Brain microvascular endothelial cell (primary cell): ENCODE results near the gene COPS7A.
A peak's percentile ranks its signal among the peaks of the same experiment; 100 is the strongest.
"Not testable (repeated sequence)": the region's sequence is repeated elsewhere in the genome, so short reads cannot be mapped to it uniquely, and the experiment has no call there.

Experiments
- DNase-seq: peaks from one replicate; pipeline ENCODE4 v3.0.0-alpha.2; 2020
- H3K27ac ChIP-seq: fragments of 250-450 bp; sonication (Bioruptor Pico); 2 replicates; pipeline ENCODE4 v1.5.1; 2020; ENCODE audit warnings: mild to moderate bottlenecking, moderate library complexity
- H3K27me3 ChIP-seq: fragments of 250-450 bp; sonication (Bioruptor Pico); replicated peaks from 2 replicates; pipeline ENCODE4 v1.5.1; 2020; ENCODE audit warnings: mild to moderate bottlenecking
- H3K36me3 ChIP-seq: fragments of 250-450 bp; sonication (Bioruptor Pico); replicated peaks from 2 replicates; pipeline ENCODE4 v1.5.1; 2020; ENCODE audit warnings: mild to moderate bottlenecking
- H3K4me3 ChIP-seq: 2 replicates; pipeline ENCODE4 v1.5.1; 2011; ENCODE audit warnings: low read depth, mild to moderate bottlenecking, control low read depth, low read length, moderate library complexity
- in situ Hi-C: cut with HindIII; loops from 2 replicates; pipeline ENCODE4 v1.10.0; 2017; ENCODE audit warnings: low sequenced_read_pairs, low pct_ligation_motif_present
- TF ChIP-seq, protein P1 (sequence below): IDR thresholded peaks from 2 replicates; pipeline ENCODE4 v1.5.1; 2011; ENCODE audit warnings: low read depth, mild to moderate bottlenecking, moderate library complexity, low read length, control low read depth, inconsistent platforms; ENCODE audit errors: missing control alignments

COPS7A gene

DNA sequence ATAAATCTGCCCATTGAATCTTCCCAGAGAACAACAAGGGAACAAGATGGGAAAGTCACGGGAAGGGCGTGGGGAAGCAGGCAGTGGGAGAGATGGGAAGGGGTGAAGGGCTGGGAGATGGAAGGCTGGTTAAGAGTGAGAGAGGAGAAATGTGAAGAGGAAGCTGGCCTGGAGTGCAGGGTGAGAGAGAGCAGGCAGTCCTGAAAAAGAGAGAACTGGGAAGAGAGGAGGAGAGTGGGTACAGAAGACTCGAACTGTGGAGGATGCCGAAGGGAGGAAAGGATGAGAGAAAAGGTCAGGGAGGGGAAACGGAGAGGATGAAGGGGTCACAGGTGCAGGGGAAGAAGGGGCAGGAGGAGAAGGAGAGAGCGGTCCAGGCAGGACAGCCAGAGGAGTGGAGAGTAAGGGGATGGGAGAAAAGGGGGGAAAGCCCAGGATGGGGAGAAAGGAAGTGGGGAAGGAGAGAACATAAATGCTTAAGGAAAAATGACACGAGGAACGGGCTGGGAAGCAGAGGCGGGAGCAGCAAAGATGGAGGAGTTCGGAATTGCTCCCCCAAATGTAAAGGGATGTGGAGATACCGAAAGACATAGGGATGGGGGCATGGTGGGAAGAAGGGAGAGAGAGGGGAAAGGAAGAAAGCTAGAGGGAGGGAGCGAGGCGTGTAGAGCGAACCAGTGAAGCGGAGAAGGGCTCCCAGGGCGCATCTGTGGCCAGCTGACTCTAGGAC, 24.4 kb upstream of the COPS7A start:
- TF ChIP-seq, protein P1, sequence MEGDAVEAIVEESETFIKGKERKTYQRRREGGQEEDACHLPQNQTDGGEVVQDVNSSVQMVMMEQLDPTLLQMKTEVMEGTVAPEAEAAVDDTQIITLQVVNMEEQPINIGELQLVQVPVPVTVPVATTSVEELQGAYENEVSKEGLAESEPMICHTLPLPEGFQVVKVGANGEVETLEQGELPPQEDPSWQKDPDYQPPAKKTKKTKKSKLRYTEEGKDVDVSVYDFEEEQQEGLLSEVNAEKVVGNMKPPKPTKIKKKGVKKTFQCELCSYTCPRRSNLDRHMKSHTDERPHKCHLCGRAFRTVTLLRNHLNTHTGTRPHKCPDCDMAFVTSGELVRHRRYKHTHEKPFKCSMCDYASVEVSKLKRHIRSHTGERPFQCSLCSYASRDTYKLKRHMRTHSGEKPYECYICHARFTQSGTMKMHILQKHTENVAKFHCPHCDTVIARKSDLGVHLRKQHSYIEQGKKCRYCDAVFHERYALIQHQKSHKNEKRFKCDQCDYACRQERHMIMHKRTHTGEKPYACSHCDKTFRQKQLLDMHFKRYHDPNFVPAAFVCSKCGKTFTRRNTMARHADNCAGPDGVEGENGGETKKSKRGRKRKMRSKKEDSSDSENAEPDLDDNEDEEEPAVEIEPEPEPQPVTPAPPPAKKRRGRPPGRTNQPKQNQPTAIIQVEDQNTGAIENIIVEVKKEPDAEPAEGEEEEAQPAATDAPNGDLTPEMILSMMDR, result no peak
- in situ Hi-C loops, result no loop called here
- H3K4me3 ChIP-seq, result peak overlapping the region; percentile 55
- no peaks in the 10 kb centered on the region for H3K36me3 ChIP-seq
- H3K27me3 ChIP-seq, result peaks cover 28% of the 10 kb centered on the region
- no peak overlapping the region for H3K27ac ChIP-seq
- no peak for DNase-seq

DNA sequence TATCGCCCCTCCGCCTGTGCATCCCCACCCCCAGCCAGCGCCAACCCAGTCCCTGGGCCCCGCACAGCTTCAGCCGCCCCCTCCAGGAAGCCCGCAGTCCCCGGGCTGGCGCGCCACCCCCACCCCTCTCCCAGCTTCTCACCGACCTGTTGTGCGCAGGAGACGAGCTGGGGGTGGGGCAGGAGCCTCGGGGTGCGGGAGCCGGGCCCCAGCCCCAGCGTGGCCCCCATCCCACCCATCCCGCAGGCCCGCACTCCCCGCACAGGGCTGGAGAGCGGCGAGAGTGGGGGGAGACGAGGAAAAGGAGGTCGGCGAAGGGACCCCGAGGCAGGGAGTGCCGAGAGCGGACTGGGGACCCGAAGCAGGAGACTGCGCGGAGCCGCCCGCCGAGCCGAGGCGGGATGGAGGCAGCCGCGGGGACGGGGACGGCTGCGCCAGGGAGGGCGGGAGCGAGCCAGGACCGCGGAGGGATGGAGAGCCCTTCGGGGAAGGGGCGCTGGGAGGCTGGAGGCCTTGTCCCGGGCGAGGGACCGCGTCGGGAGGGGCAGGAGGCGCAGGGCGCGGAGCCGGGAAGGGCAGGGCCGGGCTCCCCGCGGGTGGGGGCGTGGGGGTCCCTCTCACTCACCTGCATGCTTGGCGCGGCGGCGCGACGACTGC, 23.7 kb upstream of the COPS7A start:
- DNase-seq, result no peak
- Histone ChIP-seq H3K27me3 (peaks cover 28% of the 10 kb centered on the region), H3K36me3 (no peaks in the 10 kb centered on the region), H3K4me3 (peak overlapping the region; percentile 55), H3K27ac (no peak overlapping the region)
- in situ Hi-C loops, result no loop called here
- TF ChIP-seq, protein P1, result no peak

DNA sequence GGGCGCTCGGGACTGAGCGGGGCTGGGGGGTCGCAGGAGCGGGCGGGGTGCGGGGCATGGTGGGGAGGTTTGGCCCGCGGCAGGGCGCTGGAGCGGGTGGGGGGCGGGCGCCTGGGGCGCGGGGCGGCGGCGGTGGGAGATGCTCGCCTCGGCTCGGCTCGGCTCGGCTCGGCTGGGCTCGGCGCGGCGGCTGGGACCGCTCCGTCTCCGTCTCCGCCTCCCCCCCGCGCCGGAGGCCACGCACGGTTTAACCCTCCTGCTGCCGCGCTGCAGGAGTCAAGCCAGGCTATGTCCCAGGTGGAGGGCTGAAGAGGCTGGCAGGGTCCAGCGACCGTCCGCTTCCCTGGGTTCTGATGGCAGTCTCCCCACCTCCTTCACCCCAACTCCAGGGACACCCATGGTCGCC, 23.2 kb upstream of the COPS7A start, which contains the start of gene PIANP:
PIANP (minus strand) TSS at position 170 of the 406 bp plus-strand sequence. CDS start 2,754 bp downstream, outside the sequence.
- Histone ChIP-seq H3K4me3 (peak within 1 kb of the TSS; percentile 55), H3K36me3 (no peaks in the 10 kb centered on the region), H3K27ac (no peak within 1 kb of the TSS), H3K27me3 (peaks cover 28% of the 10 kb centered on the region)
- TF ChIP-seq, protein P1, result no peak
- in situ Hi-C loops, result no loop called here
- DNase-seq, result no peak

DNA sequence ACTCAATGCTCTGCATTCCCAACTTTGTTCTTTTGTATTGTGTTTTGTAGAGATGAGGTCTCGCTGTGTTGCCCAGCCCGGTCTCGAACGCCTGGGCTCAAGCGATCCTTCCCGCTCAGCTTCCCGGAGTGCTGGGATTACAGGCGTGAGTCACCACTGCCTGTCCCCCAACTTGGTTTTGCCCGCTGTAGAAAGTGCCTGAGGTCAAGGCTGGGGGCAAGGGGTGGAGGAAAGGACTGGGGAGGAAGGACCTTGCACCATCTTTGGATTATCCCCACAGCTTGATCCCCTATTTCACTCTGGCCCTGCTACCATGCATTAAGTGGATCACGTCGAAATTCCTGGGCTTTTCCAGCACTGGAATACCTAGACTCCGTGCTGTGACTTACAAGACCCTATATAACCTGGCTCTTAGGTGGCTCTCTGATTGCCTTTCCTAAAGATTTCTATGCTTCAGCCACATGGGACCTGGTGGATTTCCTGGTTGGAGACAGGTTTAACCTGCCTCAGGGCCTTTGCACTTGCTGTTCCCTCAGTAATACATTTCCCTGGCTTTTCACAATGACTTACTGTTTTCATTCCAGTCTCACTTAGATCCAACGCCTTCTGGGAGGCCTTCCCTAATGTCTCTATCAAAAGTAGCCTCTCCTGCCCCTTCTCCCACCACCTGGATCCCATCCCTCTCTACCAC, 22.6 kb upstream of the COPS7A start:
- in situ Hi-C loops, result no loop called here
- TF ChIP-seq, protein P1, result no peak
- DNase-seq, result no peak
- Histone ChIP-seq H3K36me3 (no peaks in the 10 kb centered on the region), H3K27me3 (peaks cover 28% of the 10 kb centered on the region), H3K27ac (no peak overlapping the region), H3K4me3 (peak overlapping the region; percentile 50)

DNA sequence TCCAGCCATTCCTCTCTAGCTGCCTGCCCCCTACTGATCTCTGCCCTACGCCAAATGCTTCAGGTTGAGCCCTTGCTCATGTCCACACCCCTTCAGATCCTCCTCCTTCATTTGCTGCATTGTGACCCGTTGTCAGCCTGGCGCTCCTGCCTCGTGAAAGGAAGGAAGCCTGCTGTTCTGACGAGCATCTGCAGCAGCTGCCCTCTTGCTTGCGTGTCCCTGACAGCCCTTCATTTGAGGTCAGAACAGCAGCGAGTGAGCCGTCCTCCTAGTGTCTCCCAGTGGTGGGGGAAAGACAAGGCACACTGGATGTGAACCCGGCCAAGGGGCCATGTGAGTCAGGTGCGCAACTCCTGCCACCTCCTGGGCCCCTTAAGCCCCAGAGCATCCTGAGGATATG, 20.2 kb upstream of the COPS7A start:
- H3K4me3 ChIP-seq, result no peak overlapping the region
- DNase-seq, result no peak
- TF ChIP-seq, protein P1, result peak; percentile 1
- in situ Hi-C loops, result no loop called here
- H3K27ac ChIP-seq, result no peak overlapping the region
- H3K27me3 ChIP-seq, result peaks cover 27% of the 10 kb centered on the region
- no peaks in the 10 kb centered on the region for H3K36me3 ChIP-seq

- in situ Hi-C loops, result not testable (repeated sequence)
Observed at GRCh38 chr12:6708351-6708750, 15.5 kb upstream of the COPS7A start.

More at GRCh38 chr12:6708351-6708750, 15.5 kb upstream of the COPS7A start:
- not testable (repeated sequence) for H3K4me3 ChIP-seq, H3K27me3 ChIP-seq, H3K27ac ChIP-seq, H3K36me3 ChIP-seq, DNase-seq
